CD14-positive monocyte (primary cell): ENCODE measurements around the gene HLA-DRA. TPM values are rescaled to one million over a fixed set of nuclear protein-coding genes. Genes with fewer than 3 reads are reported as not detected.
"Not testable (repeated sequence)": the region's sequence is repeated elsewhere in the genome, so short reads cannot be mapped to it uniquely, and the experiment has no call there.

ENCODE experiments used
- DNase-seq, 3 donors: peaks; one replicate each; pipeline ENCODE4 v3.0.0-alpha.2; 2011 to 2022
- H2AFZ ChIP-seq: 2 replicates; pipeline ENCODE4 v1.6.0; 2012; ENCODE audit warnings: mild to moderate bottlenecking, low read depth, low read length, inconsistent platforms; ENCODE audit not compliant: insufficient read depth, poor library complexity, severe bottlenecking
- H3K27ac ChIP-seq, 2 donors: 1 replicate in 1 of 2; 2 replicates in 1 of 2; pipeline ENCODE4 v1.5.1; 2012 to 2013; ENCODE audit warnings: low read length in 2 of 2, control low read depth in 1 of 2, inconsistent platforms in 1 of 2, low read depth in 1 of 2, mild to moderate bottlenecking in 1 of 2
- H3K27me3 ChIP-seq, 2 donors: one replicate each; pipeline versions ENCODE4 v1.6.0 to v1.6.1; 2011 to 2013; ENCODE audit warnings: low read length in 2 of 2; ENCODE audit not compliant: control insufficient read depth in 2 of 2, insufficient read depth in 2 of 2
- H3K36me3 ChIP-seq, 2 donors: replicated peaks in 1 of 2; 1 replicate in 1 of 2; 2 replicates in 1 of 2; pipeline versions ENCODE4 v1.5.1 to v1.6.1; 2012 to 2013; ENCODE audit warnings: low read length in 2 of 2, control low read depth in 1 of 2, inconsistent platforms in 1 of 2, mild to moderate bottlenecking in 1 of 2; ENCODE audit not compliant: insufficient read depth in 2 of 2, control insufficient read depth in 1 of 2
- H3K4me1 ChIP-seq, 2 donors: 1 replicate in 1 of 2; 2 replicates in 1 of 2; pipeline versions ENCODE4 v1.5.1 to v1.6.1; 2012 to 2013; ENCODE audit warnings: low read length in 2 of 2, control low read depth in 1 of 2, inconsistent platforms in 1 of 2, mild to moderate bottlenecking in 1 of 2, moderate library complexity in 1 of 2; ENCODE audit not compliant: insufficient read depth in 2 of 2, control insufficient read depth in 1 of 2
- H3K4me2 ChIP-seq: replicated peaks from 2 replicates; pipeline ENCODE3; 2012; ENCODE audit warnings: low read length, moderate library complexity, mild to moderate bottlenecking; ENCODE audit not compliant: poor library complexity, severe bottlenecking; ENCODE audit errors: extremely low read depth
- H3K4me3 ChIP-seq, 3 experiments: fragments of 200-600 bp in 1 of 3; sonication (generic) in 1 of 3; replicated peaks in 1 of 3; 1 replicate in 2 of 3; 2 replicates in 1 of 3; pipeline ENCODE4 v1.5.1; 2011 to 2013; ENCODE audit warnings: low read length in 3 of 3, mild to moderate bottlenecking in 3 of 3, control low read depth in 2 of 3, low read depth in 2 of 3, inconsistent platforms in 1 of 3, moderate library complexity in 1 of 3
- H3K79me2 ChIP-seq: 2 replicates; pipeline ENCODE4 v1.6.0; 2012; ENCODE audit warnings: mild to moderate bottlenecking, control low read depth, inconsistent platforms, low read length, moderate library complexity; ENCODE audit not compliant: insufficient read depth
- H3K9ac ChIP-seq: 2 replicates; pipeline ENCODE4 v1.6.0; 2017; ENCODE audit warnings: low read length, mild to moderate bottlenecking; ENCODE audit not compliant: insufficient read depth, poor library complexity, severe bottlenecking
- H3K9me3 ChIP-seq, 2 donors: replicated peaks in 1 of 2; 1 replicate in 1 of 2; 2 replicates in 1 of 2; pipeline versions ENCODE4 v1.5.1 to v1.6.1; 2012 to 2013; ENCODE audit warnings: low read length in 2 of 2, control low read depth in 1 of 2; ENCODE audit not compliant: control insufficient read depth in 1 of 2, insufficient read depth in 1 of 2
- H4K20me1 ChIP-seq: 2 replicates; pipeline ENCODE4 v1.6.0; 2012; ENCODE audit warnings: mild to moderate bottlenecking, low read length, control low read depth, moderate library complexity; ENCODE audit not compliant: insufficient read depth
- H3K27ac Mint-ChIP-seq, 7 donors: one replicate each; pipeline ENCODE4 v1.8.0; 2020; ENCODE audit warnings: mild to moderate bottlenecking in 7 of 7, mixed read lengths in 7 of 7, moderate library complexity in 6 of 7, inconsistent platforms in 2 of 7
- H3K27me3 Mint-ChIP-seq, 3 donors: one replicate each; pipeline ENCODE4 v1.8.0; 2021 to 2022; ENCODE audit warnings: low read depth in 3 of 3, mild to moderate bottlenecking in 3 of 3, mixed read lengths in 3 of 3, moderate library complexity in 3 of 3, inconsistent platforms in 1 of 3
- H3K36me3 Mint-ChIP-seq, 2 donors: one replicate each; pipeline ENCODE4 v1.8.0; 2020; ENCODE audit warnings: mixed read lengths in 2 of 2, inconsistent platforms in 1 of 2, mild to moderate bottlenecking in 1 of 2
- H3K4me1 Mint-ChIP-seq: one replicate; pipeline ENCODE4 v1.8.0; 2020; ENCODE audit warnings: mild to moderate bottlenecking, mixed read lengths
- H3K4me3 Mint-ChIP-seq, 2 donors: one replicate each; pipeline ENCODE4 v1.8.0; 2020; ENCODE audit warnings: mild to moderate bottlenecking in 2 of 2, mixed read lengths in 2 of 2, moderate library complexity in 1 of 2
- H3K9me3 Mint-ChIP-seq, 7 donors: one replicate each; pipeline ENCODE4 v1.8.0; 2020 to 2022; ENCODE audit warnings: mixed read lengths in 7 of 7, mild to moderate bottlenecking in 6 of 7, moderate library complexity in 6 of 7, inconsistent platforms in 2 of 7
- CTCF ChIP-seq: fragments of 200-600 bp; IDR thresholded peaks from one replicate; pipeline ENCODE4 v1.8.0; 2022; ENCODE audit warnings: antibody characterized with exemption, mild to moderate bottlenecking
- WGBS: methylation state at CpG from one replicate; pipeline ENCODE4 v1.1.5; 2013; ENCODE audit warnings: missing lambda C conversion rate; ENCODE audit not compliant: insufficient coverage; 5-methylcytosine and 5-hydroxymethylcytosine counted together
- intact Hi-C, 2 donors: fragments of 100-400 bp; cut with micrococcal nuclease; formaldehyde crosslinking; loops; one replicate each; pipeline versions ENCODE4 v1.15.0 to v1.15.1; 2023
- polyA plus RNA-seq, 3 donors: library from polyadenylated mRNA; depleted of rRNA in 1 of 3; unstranded in 2 of 3; stranded (reverse) in 1 of 3; fragments of 300-500 nt in 2 of 3; fragments of >200 nt in 1 of 3; fragmentation: Illumina TruSeq in 2 of 3; gene quantifications; 1 replicate in 2 of 3; 2 replicates in 1 of 3; pipeline ENCODE4 v1.2.3, GENCODE V29; 2012 to 2021

Gene HLA-DRA
- polyA plus RNA-seq, 3 donors = 4,194 to 5,181 (median 4,943) TPM

- DNase-seq = no peak
- H4K20me1 ChIP-seq = no peaks in the 10 kb centered on the region
- WGBS = no CpG with 5 or more reads among the region's 5 CpGs
- H3K4me3 ChIP-seq = no peak overlapping the region
- H3K4me2 ChIP-seq = no peak overlapping the region
- H3K4me1 Mint-ChIP-seq = peaks cover 16% of the 10 kb centered on the region
- H3K9me3 ChIP-seq = no peaks in the 10 kb centered on the region
- H3K79me2 ChIP-seq = no peaks in the 10 kb centered on the region
- H3K27ac Mint-ChIP-seq = no peak overlapping the region
- peaks cover 9 to 10% of the 10 kb centered on the region in 2 donors for H3K27me3 ChIP-seq
- peaks cover 3 to 20% (median 7%) of the 10 kb centered on the region in 7 donors for H3K9me3 Mint-ChIP-seq
- H2AFZ ChIP-seq = no peak overlapping the region
- no peak overlapping the region for H3K9ac ChIP-seq
- intact Hi-C loops = no loop called here
- no peaks in the 10 kb centered on the region for H3K36me3 Mint-ChIP-seq
- H3K27ac ChIP-seq = no peak overlapping the region
- no peak for TF ChIP-seq CTCF
- H3K4me3 Mint-ChIP-seq = peak overlapping the region in 1 of 2 donors; percentile 59
- H3K27me3 Mint-ChIP-seq = peaks cover 17 to 36% (median 17%) of the 10 kb centered on the region in 3 donors
- peaks cover 0 to 4% of the 10 kb centered on the region in 2 donors for H3K4me1 ChIP-seq
- H3K36me3 ChIP-seq = no peaks in the 10 kb centered on the region
These were observed 21.8 kb downstream of the HLA-DRA start for GRCh38 chr6:32461493-32461892.

- Mint-ChIP-seq H3K4me3 (no peak overlapping the region), H3K4me1 (peaks cover 16% of the 10 kb centered on the region), H3K36me3 (no peaks in the 10 kb centered on the region), H3K27ac (no peak overlapping the region), H3K9me3 (peaks cover 2 to 22% (median 8%) of the 10 kb centered on the region in 7 donors), H3K27me3 (peaks cover 17 to 34% (median 19%) of the 10 kb centered on the region in 3 donors)
- no peak overlapping the region for H2AFZ ChIP-seq
- H3K4me1 ChIP-seq = peaks cover 0 to 4% of the 10 kb centered on the region in 2 donors
- no peak overlapping the region for H3K27ac ChIP-seq
- H3K4me2 ChIP-seq = no peak overlapping the region
- H3K9me3 ChIP-seq = no peaks in the 10 kb centered on the region
- H4K20me1 ChIP-seq = no peaks in the 10 kb centered on the region
- no peak for TF ChIP-seq CTCF
- no CpG with 5 or more reads among the region's 3 CpGs for WGBS
- intact Hi-C loops = no loop called here
- H3K4me3 ChIP-seq = no peak overlapping the region
- peaks cover 9 to 10% of the 10 kb centered on the region in 2 donors for H3K27me3 ChIP-seq
- no peaks in the 10 kb centered on the region for H3K36me3 ChIP-seq
- no peaks in the 10 kb centered on the region for H3K79me2 ChIP-seq
- H3K9ac ChIP-seq = no peak overlapping the region
- DNase-seq = peak in 1 of 3 donors; percentile 59
These were observed 22.9 kb downstream of the HLA-DRA start for GRCh38 chr6:32462609-32463008.

DNA sequence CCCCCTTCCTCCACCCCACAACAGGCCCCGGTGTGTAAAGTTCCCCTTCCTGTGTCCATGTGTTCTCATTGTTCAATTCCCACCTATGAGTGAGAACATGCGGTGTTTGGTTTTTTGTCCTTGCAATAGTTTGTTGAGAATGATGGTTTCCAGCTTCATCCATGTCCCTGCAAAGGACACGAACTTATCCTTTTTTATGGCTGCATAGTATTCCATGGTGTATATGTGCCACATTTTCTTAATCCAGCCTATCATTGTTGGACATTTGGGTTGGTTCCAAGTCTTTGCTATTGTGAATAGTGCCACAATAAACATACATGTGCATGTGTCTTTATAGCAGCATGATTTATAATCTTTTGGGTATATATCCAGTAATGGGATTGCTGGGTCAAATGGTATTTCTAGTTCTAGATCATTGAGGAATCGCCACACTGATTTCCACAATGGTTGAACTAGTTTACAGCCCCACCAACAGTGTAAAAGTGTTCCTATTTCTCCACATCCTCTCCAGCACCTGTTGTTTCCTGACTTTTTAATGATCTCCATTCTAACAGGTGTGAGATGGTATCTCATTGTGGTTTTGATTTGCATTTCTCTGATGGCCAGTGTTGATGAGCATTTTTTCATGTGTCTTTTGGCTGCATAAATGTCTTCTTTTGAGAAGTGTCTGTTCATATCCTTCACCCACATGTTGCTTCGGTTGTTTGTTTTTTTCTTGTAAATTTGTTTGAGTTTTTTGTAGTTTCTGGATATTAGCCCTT is 28.2 kb downstream of the HLA-DRA start:
- H3K4me2 ChIP-seq, H3K27ac ChIP-seq, H3K27me3 ChIP-seq, H3K9me3 ChIP-seq, H3K27me3 Mint-ChIP-seq, H2AFZ ChIP-seq, H3K36me3 ChIP-seq, H3K4me3 Mint-ChIP-seq, H3K4me3 ChIP-seq, H3K36me3 Mint-ChIP-seq, H3K79me2 ChIP-seq, H3K27ac Mint-ChIP-seq, H3K9ac ChIP-seq, intact Hi-C loops, DNase-seq, H4K20me1 ChIP-seq: not testable (repeated sequence)
- Mint-ChIP-seq H3K9me3 (peaks cover 3 to 16% (median 7%) of the 10 kb centered on the region in 7 donors), H3K4me1 (peaks cover 11% of the 10 kb centered on the region)
- WGBS = no CpG with 5 or more reads among the region's 5 CpGs
- peaks cover 5 to 13% of the 10 kb centered on the region in 2 donors for H3K4me1 ChIP-seq
